Panc1 (cell line): ENCODE measurements around the gene DPM1. TPM values are rescaled to one million over a fixed set of nuclear protein-coding genes. Genes with fewer than 3 reads are reported as not detected.

Source experiments
- ATAC-seq: fragments of 200-7000 bp; cut with Tn5 transposase; 2 replicates; pipeline ENCODE4 v1.9.1; 2020; ENCODE audit warnings: mild to moderate bottlenecking, moderate library complexity
- BruUV-seq: library from RNA; stranded (reverse); fragments of 400-500 nt; replicated peaks from 2 replicates; lab custom pipeline; 2021; lab: Mats Ljungman, UMichigan
- CTCF ChIA-PET: fragments of 300-600 bp; sonication (Branson Sonifier 250); formaldehyde crosslinking; loops from one replicate; lab custom pipeline; 2022; ENCODE audit warnings: antibody characterized with exemption; lab: Charles Lee
- POLR2A ChIA-PET: fragments of 300-600 bp; sonication (Branson Sonifier 250); formaldehyde crosslinking; loops from one replicate; lab custom pipeline; 2022; ENCODE audit warnings: antibody characterized with exemption; lab: Charles Lee
- DNase-seq: peaks from one replicate; pipeline ENCODE4 v3.0.0-alpha.2; 2010; ENCODE audit warnings: low read depth, low spot score
- H3K27ac ChIP-seq: 2 replicates; pipeline ENCODE4 v1.5.1; 2011; ENCODE audit warnings: mild to moderate bottlenecking, low read length, inconsistent platforms
- H3K27me3 ChIP-seq: fragments of 200-500 bp; sonication (Bioruptor generic); 2 replicates; pipeline ENCODE4 v1.6.0; 2014; ENCODE audit warnings: low read length, inconsistent platforms; ENCODE audit not compliant: control insufficient read depth, insufficient read depth
- H3K36me3 ChIP-seq: fragments of 200-500 bp; sonication (Bioruptor generic); 2 replicates; pipeline ENCODE4 v1.5.1; 2014; ENCODE audit warnings: inconsistent platforms, mild to moderate bottlenecking, low read length, moderate library complexity; ENCODE audit not compliant: control insufficient read depth, insufficient read depth
- H3K4me1 ChIP-seq: 2 replicates; pipeline ENCODE4 v1.5.1; 2011; ENCODE audit warnings: inconsistent platforms, mild to moderate bottlenecking, low read length, moderate library complexity; ENCODE audit not compliant: control insufficient read depth, insufficient read depth
- H3K4me3 ChIP-seq, 2 experiments: 2 replicates each; pipeline ENCODE4 v1.5.1; 2011 to 2012; ENCODE audit warnings: low read depth in 2 of 2, low read length in 2 of 2, mild to moderate bottlenecking in 2 of 2, inconsistent platforms in 1 of 2, moderate library complexity in 1 of 2
- H3K9me3 ChIP-seq: fragments of 200-500 bp; sonication (Bioruptor generic); 2 replicates; pipeline ENCODE4 v1.5.1; 2014; ENCODE audit warnings: low read depth, mild to moderate bottlenecking, inconsistent platforms, low read length, moderate library complexity; ENCODE audit not compliant: control insufficient read depth, insufficient read depth
- CTCF ChIP-seq: fragments of 450-650 bp; IDR thresholded peaks from 2 replicates; pipeline ENCODE4 v1.5.1; 2017; ENCODE audit warnings: mild to moderate bottlenecking
- POLR2AphosphoS5 ChIP-seq: IDR thresholded peaks from 2 replicates; pipeline ENCODE4 v1.6.1; 2012; ENCODE audit warnings: mild to moderate bottlenecking, low read depth, low read length, moderate library complexity
- REST ChIP-seq, 2 experiments: IDR thresholded peaks; 2 replicates each; pipeline ENCODE4 v1.6.1; 2011 to 2012; ENCODE audit warnings: low read depth in 2 of 2, control low read depth in 1 of 2, low read length in 1 of 2, mild to moderate bottlenecking in 1 of 2, moderate library complexity in 1 of 2; ENCODE audit not compliant: insufficient read depth in 1 of 2
- SIN3A ChIP-seq: IDR thresholded peaks from 2 replicates; pipeline ENCODE4 v1.6.1; 2012; ENCODE audit warnings: low read depth, mild to moderate bottlenecking, low read length, moderate library complexity, borderline replicate concordance; ENCODE audit not compliant: insufficient read depth
- TCF7L2 ChIP-seq: IDR thresholded peaks from 2 replicates; pipeline ENCODE4 v1.6.1; 2011; ENCODE audit warnings: mild to moderate bottlenecking, low read depth, low read length, inconsistent platforms
- in situ Hi-C: cut with HindIII; loops from 2 replicates; pipeline ENCODE4 v1.10.0; 2016; ENCODE audit warnings: low sequenced_read_pairs, low pct_unique_long_range_greater_than_20kb
- intact Hi-C: fragments of 100-400 bp; cut with micrococcal nuclease; formaldehyde crosslinking; loops from one replicate; pipeline ENCODE4 v1.10.0; 2022; ENCODE audit not compliant: unreplicated experiment
- total RNA-seq: library from RNA; stranded (reverse); gene quantifications from one replicate; pipeline ENCODE4 v1.2.1, GENCODE V29; 2021; ENCODE audit not compliant: unreplicated experiment

Gene DPM1
- total RNA-seq, 1 experiment from 2014 or later = 50.2 TPM

- in situ Hi-C loops = no loop called here
- no peak overlapping the region for H3K27ac ChIP-seq
- intact Hi-C loops = no loop called here
- ATAC-seq (no peak), DNase-seq (no peak)
- no peaks in the 10 kb centered on the region for H3K9me3 ChIP-seq
- ChIA-PET CTCF (no interaction called here), POLR2A (no interaction called here)
- H3K4me3 ChIP-seq = no peak overlapping the region
- no peak for TF ChIP-seq POLR2AphosphoS5
- no peak for TF ChIP-seq TCF7L2
- TF ChIP-seq CTCF = no peak
- no peak for TF ChIP-seq SIN3A
- TF ChIP-seq REST (IDR thresholded peaks at IDR 0.05; ENCODE audit: insufficient read depth in 1 of 2, low read depth in 2 of 2, low read length in 1 of 2) = no peak
- no peaks in the 10 kb centered on the region for H3K36me3 ChIP-seq
- no TSS peak for BruUV-seq
- H3K27me3 ChIP-seq = no peaks in the 10 kb centered on the region; the same call in 1 of the 2 replicates
- H3K4me1 ChIP-seq = no peaks in the 10 kb centered on the region
Measured at GRCh38 chr20:51004781-51005180, 46.4 kb upstream of the DPM1 start.

GRCh38 chr20:51004305-51004727 lies 46.0 kb upstream of the DPM1 start:
- ChIA-PET POLR2A (no interaction called here), CTCF (no interaction called here)
- no peaks in the 10 kb centered on the region for H3K4me1 ChIP-seq
- no peaks in the 10 kb centered on the region for H3K36me3 ChIP-seq
- intact Hi-C loops (no loop called here), in situ Hi-C loops (no loop called here)
- no peak for ATAC-seq
- TF ChIP-seq POLR2AphosphoS5 (no peak), SIN3A (no peak), TCF7L2 (no peak), CTCF (no peak), REST (IDR thresholded peaks at IDR 0.05; ENCODE audit: insufficient read depth in 1 of 2, low read depth in 2 of 2, low read length in 1 of 2) (no peak)
- BruUV-seq = no TSS peak
- H3K9me3 ChIP-seq = no peaks in the 10 kb centered on the region
- H3K27ac ChIP-seq = no peak overlapping the region
- no peak overlapping the region for H3K4me3 ChIP-seq
- DNase-seq = no peak
- no peaks in the 10 kb centered on the region; the same call in 1 of the 2 replicates for H3K27me3 ChIP-seq
